KMS-11 (cell line): ENCODE results near the gene PATJ.
"Not testable (repeated sequence)": the region's sequence is repeated elsewhere in the genome, so short reads cannot be mapped to it uniquely, and the experiment has no call there.

Source experiments
- H2AFZ ChIP-seq: fragments of 200-600 bp; sonication (generic); 2 replicates; pipeline ENCODE4 v1.6.1; 2016; ENCODE audit warnings: antibody characterized with exemption, mixed run types, low read depth
- H3K27ac ChIP-seq: fragments of 200-600 bp; sonication (generic); 2 replicates; pipeline ENCODE4 v1.6.1; 2016; ENCODE audit warnings: mild to moderate bottlenecking, mixed run types
- H3K27me3 ChIP-seq: fragments of 200-600 bp; sonication (generic); 2 replicates; pipeline ENCODE4 v1.6.1; 2017; ENCODE audit warnings: mild to moderate bottlenecking, low read depth, mixed run types, moderate library complexity; ENCODE audit not compliant: insufficient read depth
- H3K36me3 ChIP-seq: fragments of 200-600 bp; sonication (generic); 2 replicates; pipeline ENCODE4 v1.6.1; 2017; ENCODE audit warnings: mild to moderate bottlenecking, mixed run types; ENCODE audit not compliant: insufficient read depth
- H3K4me1 ChIP-seq: fragments of 200-600 bp; sonication (generic); 2 replicates; pipeline ENCODE4 v1.6.1; 2016; ENCODE audit warnings: mild to moderate bottlenecking, low read depth, mixed run types; ENCODE audit not compliant: poor library complexity, severe bottlenecking
- H3K4me2 ChIP-seq: fragments of 200-600 bp; sonication (generic); 2 replicates; pipeline ENCODE4 v1.7.0; 2016; ENCODE audit warnings: mild to moderate bottlenecking, mixed run types
- H3K4me3 ChIP-seq: fragments of 200-600 bp; sonication (generic); IDR thresholded peaks from 2 replicates; pipeline ENCODE4 v1.6.1; 2017; ENCODE audit warnings: low read depth, low read length, mixed read lengths; ENCODE audit not compliant: insufficient read depth
- H3K79me2 ChIP-seq: fragments of 200-600 bp; sonication (generic); 2 replicates; pipeline ENCODE4 v1.6.1; 2016; ENCODE audit warnings: low read depth, mixed run types; ENCODE audit not compliant: insufficient read depth
- H3K9ac ChIP-seq: fragments of 200-600 bp; sonication (generic); 2 replicates; pipeline ENCODE4 v1.6.1; 2016; ENCODE audit warnings: mild to moderate bottlenecking, mixed run types
- H4K20me1 ChIP-seq: fragments of 200-600 bp; sonication (generic); 2 replicates; pipeline ENCODE4 v1.6.1; 2016; ENCODE audit warnings: mild to moderate bottlenecking, mixed run types; ENCODE audit not compliant: insufficient read depth
- TF ChIP-seq, protein P1 (sequence below): fragments of 200-600 bp; sonication (generic); conservative IDR thresholded peaks from 2 replicates; pipeline ENCODE4 v1.6.1; 2017; ENCODE audit warnings: low read depth, mild to moderate bottlenecking, antibody characterized with exemption, low read length, moderate library complexity, mixed read lengths

Gene PATJ

DNA sequence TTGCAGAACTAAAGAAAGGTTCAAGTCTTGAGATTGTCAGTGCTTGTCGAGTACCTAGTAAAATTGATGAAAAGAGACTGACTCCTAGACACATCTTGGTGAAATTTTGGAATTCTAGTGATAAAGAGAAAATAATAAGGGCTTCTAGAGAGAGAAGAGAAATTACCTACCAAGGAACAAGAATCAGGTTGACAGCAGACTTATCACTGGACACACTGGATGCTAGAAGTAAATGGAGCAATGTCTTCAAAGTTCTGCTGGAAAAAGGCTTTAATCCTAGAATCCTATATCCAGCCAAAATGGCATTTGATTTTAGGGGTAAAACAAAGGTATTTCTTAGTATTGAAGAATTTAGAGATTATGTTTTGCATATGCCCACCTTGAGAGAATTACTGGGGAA lies 468.7 kb downstream of the PATJ start:
- TF ChIP-seq, protein P1, sequence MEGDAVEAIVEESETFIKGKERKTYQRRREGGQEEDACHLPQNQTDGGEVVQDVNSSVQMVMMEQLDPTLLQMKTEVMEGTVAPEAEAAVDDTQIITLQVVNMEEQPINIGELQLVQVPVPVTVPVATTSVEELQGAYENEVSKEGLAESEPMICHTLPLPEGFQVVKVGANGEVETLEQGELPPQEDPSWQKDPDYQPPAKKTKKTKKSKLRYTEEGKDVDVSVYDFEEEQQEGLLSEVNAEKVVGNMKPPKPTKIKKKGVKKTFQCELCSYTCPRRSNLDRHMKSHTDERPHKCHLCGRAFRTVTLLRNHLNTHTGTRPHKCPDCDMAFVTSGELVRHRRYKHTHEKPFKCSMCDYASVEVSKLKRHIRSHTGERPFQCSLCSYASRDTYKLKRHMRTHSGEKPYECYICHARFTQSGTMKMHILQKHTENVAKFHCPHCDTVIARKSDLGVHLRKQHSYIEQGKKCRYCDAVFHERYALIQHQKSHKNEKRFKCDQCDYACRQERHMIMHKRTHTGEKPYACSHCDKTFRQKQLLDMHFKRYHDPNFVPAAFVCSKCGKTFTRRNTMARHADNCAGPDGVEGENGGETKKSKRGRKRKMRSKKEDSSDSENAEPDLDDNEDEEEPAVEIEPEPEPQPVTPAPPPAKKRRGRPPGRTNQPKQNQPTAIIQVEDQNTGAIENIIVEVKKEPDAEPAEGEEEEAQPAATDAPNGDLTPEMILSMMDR: no peak

DNA sequence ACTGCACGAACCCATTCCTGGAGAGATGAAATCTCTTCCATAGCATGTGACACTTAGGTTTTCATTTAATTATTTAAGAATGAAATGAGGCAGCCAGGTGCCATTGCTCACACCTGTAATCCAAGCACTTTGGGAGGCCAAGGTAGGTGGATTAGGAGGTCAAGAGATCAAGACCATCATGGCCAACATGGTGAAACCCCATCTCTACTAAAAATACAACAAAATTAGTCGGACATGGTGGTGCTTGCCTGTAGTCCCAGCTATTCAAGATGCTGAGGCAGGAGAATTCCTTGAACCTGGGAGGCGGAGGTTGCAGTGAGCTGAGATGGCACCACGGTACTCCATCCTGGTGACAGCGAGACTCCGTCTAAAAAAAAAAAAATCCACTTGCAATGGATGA lies 470.1 kb downstream of the PATJ start:
- Histone ChIP-seq H2AFZ (no peak overlapping the region), H3K79me2 (no peaks in the 10 kb centered on the region), H4K20me1 (no peaks in the 10 kb centered on the region), H3K27ac (no peak overlapping the region), H3K9ac (no peak overlapping the region), H3K4me1 (no peaks in the 10 kb centered on the region), H3K27me3 (no peaks in the 10 kb centered on the region), H3K36me3 (no peaks in the 10 kb centered on the region), H3K4me3 (no peak overlapping the region), H3K4me2 (no peak overlapping the region)
- TF ChIP-seq, protein P1: no peak

More for the DNA sequence above, 468.7 kb downstream of the PATJ start:
- Histone ChIP-seq H3K79me2 (no peaks in the 10 kb centered on the region), H3K27me3 (no peaks in the 10 kb centered on the region), H3K27ac (no peak overlapping the region), H3K4me2 (no peak overlapping the region), H3K9ac (no peak overlapping the region), H4K20me1 (no peaks in the 10 kb centered on the region), H3K4me1 (no peaks in the 10 kb centered on the region), H3K4me3 (no peak overlapping the region), H3K36me3 (no peaks in the 10 kb centered on the region), H2AFZ (no peak overlapping the region)

DNA sequence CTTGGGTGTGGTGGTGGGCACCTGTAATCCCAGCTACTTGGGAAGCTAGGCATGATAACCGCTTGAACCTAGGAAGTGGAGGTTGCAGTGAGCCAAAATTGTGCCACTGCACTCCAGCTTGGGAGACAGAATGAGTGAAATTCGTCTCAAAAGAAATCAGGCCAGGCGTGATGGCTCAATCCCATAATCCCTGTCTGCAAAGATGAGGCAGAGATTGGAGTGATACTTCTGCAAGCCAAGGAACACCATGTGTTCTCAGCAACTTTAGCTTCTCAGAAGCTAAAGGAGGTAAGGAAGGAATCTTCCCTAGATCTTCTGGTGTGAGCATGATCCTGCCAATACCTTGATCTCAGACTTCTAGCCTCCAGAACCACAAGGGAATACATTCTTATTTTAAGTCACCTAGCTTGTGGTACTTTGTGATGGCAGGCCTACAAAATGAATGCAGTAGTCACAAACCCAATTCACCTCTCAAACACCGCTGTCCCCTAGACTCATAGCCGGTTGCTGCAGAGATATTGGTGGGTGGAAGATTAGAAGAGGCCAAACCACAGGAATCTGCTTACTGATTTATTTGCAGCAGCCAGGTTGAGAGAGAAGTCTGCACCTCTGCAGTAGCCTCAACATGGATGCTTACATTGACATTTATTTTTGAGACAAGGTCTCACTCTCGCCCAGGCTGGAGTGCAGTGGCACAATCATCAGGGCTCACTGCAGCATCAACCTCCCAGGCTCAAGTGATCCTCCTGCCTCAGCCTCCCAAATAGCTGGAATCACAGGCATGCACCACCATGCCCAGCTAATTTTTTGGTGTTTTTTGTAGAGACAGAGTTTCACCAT lies 471.0 kb downstream of the PATJ start:
- Histone ChIP-seq H4K20me1 (no peaks in the 10 kb centered on the region), H3K27me3 (no peaks in the 10 kb centered on the region), H2AFZ (no peak overlapping the region), H3K79me2 (no peaks in the 10 kb centered on the region), H3K4me2 (no peak overlapping the region), H3K36me3 (no peaks in the 10 kb centered on the region), H3K27ac (no peak overlapping the region), H3K4me1 (no peaks in the 10 kb centered on the region), H3K4me3 (no peak overlapping the region), H3K9ac (no peak overlapping the region)
- TF ChIP-seq, protein P1: no peak

DNA sequence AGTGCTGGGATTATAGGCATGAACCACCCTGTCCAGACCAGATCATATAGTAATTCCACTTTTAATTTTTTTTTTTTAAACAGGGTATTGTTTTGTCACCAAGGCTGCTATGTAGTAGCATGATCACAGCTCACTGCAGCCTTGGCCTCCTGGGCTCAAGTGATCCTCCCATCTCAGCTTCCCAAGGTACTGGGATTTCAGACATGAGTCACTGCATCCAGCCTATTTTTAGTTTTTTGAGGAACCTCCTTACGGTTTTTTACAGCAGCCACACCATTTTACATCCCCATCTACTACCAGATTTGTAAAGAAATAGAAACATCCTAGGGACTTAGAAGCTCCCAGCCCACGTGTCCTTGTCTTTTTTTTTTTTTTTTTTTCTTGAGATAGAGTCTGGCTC lies 476.3 kb downstream of the PATJ start:
- Histone ChIP-seq H3K4me3 (no peak overlapping the region), H3K27ac (no peak overlapping the region), H3K27me3 (no peaks in the 10 kb centered on the region), H2AFZ (no peak overlapping the region), H3K9ac (no peak overlapping the region), H3K36me3 (no peaks in the 10 kb centered on the region), H3K79me2 (no peaks in the 10 kb centered on the region), H3K4me1 (no peaks in the 10 kb centered on the region), H3K4me2 (no peak overlapping the region), H4K20me1 (no peaks in the 10 kb centered on the region)
- TF ChIP-seq, protein P1: no peak

DNA sequence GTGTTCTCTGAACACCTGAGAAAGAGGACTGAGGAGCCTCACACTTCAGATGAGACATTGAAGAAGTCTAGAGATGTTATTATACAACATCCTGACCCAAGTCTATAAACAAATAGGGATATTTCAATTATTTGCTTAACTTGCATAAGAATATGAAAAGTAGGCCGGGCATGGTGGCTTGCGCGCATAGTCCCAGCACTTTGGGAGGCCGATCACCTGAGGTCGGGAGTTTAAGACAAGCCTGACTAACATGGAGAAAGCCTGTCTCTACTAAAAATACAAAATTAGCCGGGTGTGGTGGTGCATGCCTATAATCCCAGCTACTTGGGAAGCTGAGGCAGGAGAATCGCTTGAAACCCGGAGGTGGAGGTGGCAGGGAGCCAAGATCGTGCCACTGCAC lies 478.2 kb downstream of the PATJ start:
- not testable (repeated sequence) for H2AFZ ChIP-seq, H3K4me2 ChIP-seq, H3K9ac ChIP-seq, H3K27me3 ChIP-seq, H3K36me3 ChIP-seq, H3K4me1 ChIP-seq, H3K27ac ChIP-seq, H3K4me3 ChIP-seq, H3K79me2 ChIP-seq, H4K20me1 ChIP-seq
